CD4-positive, alpha-beta T cell treated with Interleukin-6 at 100 ng/mL for 8 hours (primary cell): ENCODE results near the gene EXOC3L1.
A peak's percentile ranks its signal among the peaks of the same experiment; 100 is the strongest.

ENCODE experiments used
- DNase-seq: peaks from one replicate; pipeline ENCODE4 v3.0.0-alpha.2; 2020; ENCODE audit warnings: mixed read lengths, low spot score

The EXOC3L1 gene, protein sequence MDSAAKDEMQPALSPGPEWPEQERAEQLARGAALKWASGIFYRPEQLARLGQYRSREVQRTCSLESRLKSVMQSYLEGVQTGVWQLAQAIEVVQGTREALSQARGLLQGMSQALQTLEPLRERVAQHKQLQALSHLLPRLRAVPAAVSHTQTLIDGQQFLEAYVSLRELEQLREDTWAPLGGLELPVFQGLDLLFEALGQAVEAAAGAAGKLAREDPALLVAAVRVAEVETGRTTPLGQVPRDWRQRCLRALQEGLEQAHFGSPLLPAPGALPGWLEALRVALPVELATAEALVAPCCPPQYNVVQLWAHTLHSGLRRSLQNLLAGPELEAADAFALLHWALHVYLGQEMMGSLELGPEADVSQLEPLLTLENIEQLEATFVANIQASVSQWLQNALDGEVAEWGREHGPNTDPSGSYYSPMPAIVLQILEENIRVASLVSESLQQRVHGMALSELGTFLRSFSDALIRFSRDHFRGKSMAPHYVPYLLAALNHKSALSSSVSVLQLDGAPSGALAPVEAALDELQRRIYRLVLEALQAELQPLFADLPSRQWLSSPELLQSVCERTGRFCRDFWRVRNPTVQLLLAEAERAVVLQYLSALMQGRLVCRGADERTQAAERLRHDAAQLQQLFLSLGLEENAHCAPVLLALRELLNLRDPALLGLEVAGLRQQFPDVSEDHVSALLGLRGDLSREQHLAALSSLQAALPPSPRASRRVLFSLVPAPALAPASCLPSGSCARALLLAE

DNA sequence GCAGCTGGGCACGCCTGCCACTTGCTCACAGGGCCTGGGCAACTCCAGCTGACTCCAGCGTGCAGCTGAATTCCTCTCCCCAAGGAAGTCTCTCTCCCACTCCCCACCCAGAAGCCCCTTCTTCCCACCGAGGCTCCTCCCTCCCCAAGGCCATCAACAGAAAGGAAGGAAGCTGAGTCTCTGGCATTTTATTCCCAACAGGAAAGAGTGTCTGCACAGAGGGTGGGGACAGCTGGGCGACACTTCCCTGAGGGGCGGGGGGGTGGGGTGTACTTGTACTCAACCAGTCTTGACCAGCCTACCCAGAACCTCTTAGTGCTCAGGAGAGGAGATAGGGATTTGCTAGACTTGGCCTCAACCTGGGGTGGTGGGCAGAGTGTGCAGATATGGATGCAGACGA lies at the start of gene EXOC3L1:
EXOC3L1 (minus strand) TSS at position 96 of the 400 bp plus-strand sequence. CDS start 460 bp downstream, outside the sequence.
- no peak for DNase-seq

DNA sequence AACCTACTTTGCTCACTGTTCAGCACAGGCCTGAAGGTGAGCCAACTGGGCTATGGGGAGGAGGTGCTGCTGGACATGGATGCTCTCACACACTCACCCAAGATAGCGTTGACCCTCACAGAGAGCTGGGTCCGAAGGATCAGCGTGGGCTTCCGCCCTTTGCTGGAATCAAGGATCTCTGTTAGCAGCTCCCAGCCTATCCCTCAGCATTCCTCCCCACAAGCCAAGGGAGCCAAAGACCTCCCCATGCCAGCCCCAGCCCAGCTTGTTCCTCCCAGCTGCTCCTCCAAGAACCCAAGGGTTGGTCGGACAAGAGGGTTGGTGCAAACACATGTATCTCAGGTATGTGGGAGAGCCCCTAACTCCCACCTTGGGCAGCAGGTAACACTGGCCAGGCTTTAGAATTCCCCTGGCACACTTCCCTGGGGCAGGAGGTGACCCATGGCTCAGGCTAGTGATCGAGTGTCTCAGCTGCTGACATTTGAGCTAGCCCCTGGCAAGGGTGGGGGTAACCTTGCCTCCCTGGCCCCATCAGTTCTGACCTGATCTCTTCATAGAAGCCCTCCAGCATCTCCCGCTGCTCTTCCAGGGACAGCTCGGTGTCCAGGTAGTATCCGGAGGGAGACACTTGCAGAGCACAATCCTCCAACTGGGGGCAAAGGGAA lies 49.0 kb upstream of the EXOC3L1 start:
- no peak for DNase-seq

DNA sequence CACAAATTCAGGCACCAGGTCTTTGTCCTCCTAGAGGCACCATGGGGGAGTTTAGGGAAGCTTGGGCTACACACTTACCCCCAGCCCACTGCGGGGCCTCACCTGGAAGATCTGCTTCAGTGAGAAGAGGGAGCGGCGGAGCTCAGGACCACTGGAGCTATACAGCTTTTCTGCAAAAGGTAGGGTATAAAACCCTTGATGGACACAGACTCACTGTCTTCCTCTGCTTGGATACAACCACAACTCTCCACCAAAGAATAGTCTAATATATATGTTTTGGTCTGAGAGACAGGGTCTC lies 48.3 kb upstream of the EXOC3L1 start:
- no peak for DNase-seq

DNA sequence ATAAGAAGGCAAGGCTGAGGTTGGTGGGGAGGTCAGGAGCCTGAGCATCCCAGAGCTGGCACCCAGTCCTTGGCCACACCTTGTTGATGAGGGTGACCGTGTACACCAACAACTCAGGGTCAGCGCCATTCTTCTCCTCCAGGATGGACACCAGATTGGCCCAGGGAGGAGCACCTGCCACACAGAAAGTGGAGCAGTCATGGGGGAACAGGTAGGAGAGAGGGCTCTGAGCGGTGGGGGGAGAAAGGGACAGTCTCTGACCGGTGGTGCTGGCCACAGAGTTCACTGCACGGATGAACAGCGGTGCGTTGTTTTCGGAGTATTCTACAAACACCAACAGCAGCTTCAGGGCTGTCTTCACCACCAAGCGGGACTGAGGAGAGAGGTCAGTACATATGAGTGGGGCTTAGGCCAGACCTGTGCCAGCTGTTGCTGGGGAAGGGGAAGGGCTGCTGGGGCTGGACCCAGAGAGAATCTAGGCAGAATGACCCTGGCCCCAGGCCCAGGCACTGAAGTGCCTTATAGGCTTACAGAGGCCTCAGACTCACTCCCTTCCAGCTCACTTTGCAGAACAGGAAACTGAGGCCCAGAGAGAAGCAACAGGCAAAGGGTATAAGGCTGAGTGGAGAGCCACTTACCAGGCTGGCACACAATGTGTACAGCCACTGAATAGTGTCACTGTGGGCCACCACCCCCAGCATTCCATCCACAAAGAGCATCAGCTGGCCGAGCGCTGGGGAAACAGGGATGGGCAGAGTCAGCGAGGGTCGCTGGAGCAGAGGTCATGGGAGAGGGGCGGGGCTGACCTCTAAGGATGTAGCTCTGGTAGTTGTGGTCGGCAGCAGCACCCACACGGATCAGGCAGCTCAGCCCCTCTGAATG lies 47.7 kb upstream of the EXOC3L1 start:
- DNase-seq: no peak

DNA sequence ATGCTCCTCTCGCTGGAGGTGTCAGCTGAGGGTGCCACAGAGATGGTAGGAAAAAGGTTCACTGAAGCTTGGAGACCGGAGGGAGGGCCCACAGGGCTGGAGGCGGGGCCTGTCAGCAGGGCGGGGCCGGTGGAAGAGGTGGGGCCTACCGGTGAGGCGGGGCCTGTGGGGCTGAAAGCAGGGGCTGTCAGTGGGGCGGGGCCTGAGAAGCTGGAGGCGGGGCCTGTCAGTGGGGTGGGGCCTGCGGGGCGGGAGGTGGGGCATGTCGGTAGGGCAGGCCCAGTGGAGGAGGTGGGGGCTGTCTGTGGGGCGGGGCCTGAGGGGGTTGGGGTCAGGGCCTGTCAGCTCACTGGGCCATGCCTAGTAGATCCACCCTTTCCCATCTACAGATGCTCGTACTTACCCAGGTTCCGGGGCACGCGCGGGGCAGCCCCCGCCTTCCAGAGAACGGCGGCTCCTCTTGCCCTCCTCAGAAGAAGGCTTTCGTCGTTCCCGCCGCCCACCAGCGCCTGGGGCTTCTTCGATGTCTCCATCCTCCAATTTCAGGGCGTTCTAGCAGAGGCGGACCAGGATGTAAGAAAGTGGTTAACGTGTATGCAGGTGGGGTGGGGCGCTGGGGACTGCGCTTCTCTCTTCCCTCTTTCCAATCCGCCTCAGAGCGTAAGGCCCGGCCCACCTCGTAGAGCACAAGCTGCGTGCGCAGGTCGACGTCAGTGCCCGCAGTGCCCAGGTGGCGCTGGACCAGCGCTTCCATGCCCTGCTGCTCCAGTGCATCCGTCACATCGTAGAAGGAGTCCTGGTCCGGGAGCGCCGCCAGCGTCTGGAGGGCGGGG lies 46.8 kb upstream of the EXOC3L1 start:
- DNase-seq: peak; percentile 47

DNA sequence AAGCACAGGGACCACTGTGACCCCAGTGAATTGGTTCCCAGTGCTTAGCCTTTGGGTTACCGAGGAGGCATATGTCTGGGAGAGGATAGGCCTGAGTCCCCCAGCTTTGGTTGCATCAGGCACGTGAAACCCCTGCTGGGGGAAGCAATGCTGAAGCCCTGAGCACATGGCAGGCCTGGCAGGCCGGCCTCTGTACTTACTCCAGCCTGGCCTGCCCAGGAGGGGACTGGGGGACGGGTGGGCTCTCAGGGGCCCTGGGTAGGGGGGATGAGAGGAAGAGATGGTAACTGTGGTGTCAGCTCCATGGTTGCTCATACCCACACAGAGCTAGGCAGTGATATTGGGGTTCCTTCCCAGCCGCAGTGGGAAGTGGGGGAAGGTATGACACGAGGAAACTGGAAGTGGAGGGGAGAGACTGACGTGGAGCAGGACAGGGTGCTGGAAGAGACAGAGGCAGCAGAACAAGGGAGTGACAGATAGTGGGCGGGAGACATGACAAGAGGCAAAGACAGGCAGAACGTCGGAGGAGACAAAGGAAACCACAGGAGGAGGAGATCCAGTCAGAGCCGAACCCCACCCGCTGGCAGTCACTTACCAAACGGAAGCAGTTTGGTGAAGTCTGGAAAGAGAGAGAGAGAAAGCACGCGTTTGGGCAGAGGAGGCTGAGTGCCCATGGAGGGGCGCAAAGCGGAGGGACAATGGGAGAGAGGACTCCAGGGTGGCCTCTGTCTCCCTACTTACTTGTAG lies 46.1 kb upstream of the EXOC3L1 start:
- DNase-seq: peak; percentile 61

DNA sequence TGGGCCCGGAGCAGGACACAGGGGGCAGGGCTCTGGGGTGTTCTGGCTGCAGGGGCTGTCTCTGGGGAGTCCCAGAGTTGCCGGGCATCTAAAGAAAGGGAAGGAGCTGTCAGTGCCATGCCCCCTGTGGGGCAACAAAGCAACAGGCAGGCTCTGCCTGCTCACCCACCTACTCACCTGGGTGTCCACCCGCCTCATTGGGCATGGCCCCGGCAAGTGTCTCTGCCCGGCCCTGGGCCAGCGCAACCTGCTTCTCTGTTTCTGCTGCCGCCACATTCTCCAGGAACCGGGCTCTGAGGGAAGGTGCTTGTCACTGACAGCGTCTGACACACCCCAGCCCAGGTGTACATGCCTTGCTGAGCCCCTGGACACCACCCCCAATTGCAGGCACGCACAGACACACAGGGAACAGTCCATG lies 44.3 kb upstream of the EXOC3L1 start:
- DNase-seq: no peak

DNA sequence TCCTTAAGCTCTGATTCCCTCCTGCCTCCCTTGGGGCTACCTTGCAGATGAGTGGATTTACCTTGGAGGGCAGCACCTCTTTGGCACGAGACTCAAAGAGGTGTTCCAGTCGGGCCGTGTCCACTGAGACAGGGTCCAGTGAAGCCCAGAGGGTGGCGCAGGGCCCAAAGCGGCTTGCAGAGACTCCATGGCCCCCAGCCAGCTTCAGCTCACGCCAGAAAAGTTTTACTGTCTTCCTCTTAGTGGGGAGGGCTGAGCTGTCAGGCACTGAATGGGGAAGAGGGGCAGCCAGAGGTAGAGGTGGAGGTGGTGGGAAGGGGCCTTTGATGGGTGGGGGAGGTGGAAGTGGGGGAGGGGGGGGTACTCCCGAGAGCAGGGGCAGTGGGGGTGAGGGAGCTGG lies 43.7 kb upstream of the EXOC3L1 start:
- no peak for DNase-seq

DNA sequence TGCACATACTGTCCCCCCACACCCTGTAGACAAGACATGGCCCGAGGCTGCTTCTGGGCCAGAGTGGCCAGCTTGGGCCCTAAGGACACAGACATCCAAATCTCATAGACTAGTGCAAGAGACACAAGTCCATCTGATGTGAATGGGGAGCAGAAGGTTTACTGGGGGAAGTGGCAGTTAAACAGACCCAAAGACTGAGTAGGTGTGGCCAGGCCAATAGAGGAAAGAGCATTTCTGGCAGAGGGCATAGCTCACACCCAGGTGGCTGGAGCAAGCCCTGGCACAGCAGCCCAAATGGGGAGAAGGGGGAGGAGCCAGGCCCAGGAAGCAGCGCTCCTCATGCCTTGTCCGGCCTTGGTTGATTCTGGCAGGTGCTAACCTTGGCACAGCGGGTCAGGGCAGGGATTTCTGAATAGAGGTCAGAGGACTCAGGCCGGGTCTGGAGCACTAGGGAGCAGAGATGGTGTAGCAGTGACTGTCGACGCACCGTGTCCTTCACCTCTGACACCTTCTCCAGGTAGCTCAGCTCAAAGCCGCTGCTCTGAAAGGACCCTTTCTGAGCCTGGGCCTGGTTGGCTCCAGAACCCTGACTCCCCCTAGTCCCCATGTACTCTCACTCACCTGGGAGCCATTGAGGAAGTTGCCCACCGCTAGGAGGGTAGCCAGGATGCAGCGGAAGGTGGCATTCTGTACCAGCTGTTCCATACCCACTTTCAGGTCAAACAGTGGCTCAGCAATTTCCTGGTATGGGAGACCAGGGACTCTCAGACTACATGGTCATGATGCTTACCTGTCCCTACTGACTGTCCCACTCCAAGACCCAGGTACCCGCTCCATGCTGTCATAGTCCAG lies 41.1 kb upstream of the EXOC3L1 start:
- no peak for DNase-seq

DNA sequence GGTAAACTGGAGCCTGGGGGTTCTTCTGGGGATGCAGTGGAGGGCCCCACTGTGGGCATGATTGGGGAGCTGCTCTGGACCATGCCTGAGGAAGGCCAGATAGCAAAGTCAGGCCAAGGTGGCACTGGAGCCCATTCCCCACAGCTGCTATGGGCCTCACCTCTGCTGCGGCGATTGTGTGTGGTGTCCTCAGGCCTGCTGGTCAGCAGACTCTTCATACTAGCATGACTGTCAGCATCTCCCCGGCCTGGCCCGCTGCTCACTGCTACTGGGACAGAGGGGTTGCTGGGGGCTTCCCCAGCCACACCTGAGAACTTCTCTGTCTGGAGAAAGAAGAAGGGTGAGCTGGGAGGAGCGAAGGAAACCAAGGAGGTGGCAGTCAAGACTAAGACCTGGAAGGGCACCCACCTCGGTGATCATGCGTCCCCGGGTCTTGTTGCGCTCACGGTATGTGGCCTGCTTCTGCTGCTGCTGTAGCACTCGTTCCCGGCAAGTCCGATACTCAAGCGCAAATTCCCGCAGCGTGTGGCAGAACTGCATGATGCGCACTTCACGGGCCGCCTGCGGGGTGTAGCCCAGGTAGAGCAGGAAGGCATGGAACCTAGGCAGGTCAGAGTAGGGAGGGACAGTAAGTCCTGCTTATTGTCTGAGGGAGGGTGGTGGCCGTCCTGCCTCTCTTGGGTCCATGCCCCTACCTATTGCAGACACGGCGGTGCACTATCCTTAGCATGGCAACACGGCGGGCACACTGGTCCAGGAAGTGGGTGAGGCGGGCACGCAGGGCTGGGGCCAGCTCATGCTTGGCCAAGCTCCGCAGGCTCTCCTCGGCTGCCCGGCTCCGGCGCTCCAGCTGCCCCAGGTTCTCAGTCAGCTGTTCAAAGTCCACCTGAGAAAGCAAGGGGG lies 40.2 kb upstream of the EXOC3L1 start:
- no peak for DNase-seq

DNA sequence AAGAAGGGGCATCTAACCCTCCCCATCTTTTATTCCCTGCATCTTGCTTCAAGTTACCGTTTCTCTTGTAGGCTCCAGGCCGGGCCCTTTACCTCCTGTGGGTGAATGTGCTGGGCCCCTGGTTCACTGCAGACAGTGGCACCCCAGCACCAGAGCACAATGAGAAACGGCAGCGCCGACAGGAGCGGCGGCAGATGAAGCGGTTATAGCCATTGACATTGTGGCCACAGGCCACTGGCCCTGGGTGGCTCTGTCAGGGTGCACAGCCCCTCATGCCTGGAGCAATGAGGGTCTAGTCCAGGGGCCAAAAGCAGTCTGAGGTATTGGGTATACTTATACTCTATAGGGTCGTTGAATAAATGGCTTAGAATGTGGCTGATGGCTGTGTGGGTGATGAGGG lies 39.0 kb upstream of the EXOC3L1 start:
- DNase-seq: no peak

DNA sequence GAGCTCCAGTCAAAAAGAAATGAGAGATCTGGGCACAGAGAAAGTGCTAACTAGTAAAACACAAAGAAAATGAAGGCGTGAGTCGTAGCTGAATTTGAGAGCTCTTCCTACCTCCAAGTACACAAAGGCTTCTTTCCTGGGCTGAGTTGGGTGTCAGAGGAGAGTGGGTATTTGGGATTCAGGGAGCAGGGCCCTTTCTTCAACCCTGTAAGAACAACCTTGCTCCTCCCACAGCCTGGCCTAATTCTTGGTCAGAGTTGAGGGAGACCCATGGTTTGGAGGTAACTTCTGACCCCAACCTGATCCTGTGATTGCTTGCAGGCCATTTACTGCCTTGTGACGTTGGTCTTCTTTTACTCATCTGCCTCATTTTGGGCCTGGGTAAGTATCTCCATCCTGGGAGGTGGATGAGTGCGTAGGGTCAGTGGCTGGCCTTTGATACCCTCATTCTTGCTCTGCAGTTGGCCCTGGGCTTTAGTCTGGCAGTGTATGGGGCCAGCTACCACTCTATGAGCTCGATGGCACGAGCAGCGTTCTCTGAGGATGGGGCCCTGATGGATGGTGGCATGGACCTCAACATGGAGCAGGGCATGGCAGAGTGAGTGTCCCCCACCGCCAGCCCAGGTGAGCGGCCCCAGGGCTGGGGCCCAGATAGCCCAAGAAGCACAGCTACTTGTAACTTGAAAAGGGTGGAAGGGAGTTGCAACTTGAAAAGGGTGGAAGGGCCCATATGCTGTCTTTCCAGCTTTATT lies 38.3 kb upstream of the EXOC3L1 start:
- no peak for DNase-seq

DNA sequence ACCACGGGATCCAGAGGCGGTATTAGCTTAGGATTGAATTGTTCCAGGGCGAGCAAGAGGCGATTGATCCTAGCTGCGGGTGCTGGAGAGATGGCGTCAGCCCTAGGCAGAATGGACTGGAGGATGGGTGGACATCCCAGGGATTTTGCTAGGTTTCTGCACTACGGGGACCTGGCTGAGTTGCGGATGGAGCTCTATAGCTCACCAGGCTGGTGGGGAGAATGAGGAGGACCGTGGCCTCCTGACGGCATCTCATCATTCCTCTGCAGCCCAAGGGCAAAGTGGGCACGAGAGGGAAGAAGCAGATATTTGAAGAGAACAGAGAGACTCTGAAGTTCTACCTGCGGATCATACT lies 37.6 kb upstream of the EXOC3L1 start:
- no peak for DNase-seq

DNA sequence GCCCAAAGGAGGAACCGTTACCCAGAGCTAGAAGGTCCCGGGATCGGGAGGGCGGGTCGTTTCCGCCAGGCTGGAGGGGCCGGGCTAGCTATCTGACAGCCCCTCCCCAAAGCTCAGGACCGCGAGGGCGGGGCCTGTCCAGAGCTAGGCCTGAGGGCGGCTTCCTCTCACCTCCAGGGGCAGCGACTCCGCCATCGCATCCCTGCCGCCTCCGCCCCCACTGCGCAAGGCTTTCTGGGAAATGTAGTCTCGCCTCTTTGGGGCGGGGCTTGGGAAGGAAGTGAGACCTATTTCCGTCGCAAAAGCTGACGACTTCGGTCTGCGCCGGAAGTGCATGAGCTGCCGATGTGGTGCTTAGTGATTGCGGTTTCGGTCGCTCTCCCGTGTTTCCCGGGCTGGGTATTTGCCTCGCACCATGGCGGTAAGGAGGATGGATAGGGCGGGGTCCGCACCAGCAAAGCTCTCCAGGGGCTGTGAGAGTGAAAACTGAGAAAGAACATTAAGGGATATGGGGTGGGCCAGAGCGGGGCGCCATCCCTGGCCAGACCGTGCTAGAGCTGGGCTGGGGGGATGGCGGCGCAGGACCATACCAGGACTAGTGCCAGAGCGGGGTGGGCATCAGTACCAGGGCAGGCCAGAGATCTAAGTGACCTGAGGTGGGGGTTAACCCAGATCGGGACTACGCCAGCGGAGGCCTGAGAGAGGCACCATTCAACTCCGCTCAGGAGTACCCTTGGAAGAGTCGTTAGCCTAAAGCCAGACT lies 37.0 kb upstream of the EXOC3L1 start, which contains the start of gene TMEM208:
TMEM208 (plus strand) TSS at position 327 of the 763 bp plus-strand sequence; CDS start at position 416, 89 bp downstream.
- peak; percentile 96 for DNase-seq

DNA sequence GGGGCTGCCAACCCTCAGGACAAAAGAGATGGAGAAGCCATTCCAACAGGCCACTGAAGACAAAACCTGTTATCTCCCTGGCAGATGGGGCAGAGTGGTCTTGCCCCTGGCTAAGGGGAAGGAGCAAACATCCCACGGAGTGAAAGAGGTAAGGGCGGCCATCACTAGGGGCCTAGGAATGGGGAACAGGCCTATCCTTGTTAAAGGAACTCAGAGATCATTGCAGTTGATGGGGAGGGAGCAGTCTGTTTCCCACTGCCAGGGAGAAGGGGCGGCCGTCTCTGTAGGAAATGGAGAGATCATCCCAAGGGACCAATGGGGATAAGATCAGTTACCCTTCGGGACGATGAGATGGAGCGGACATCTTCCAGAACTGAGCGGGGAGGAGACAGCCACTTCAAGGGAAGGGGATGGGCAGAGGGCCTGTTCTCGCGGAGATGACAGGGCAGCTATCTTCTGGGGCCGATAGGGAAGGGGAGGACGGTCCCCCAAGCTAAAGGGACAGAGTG lies 36.4 kb upstream of the EXOC3L1 start:
- no peak for DNase-seq

DNA sequence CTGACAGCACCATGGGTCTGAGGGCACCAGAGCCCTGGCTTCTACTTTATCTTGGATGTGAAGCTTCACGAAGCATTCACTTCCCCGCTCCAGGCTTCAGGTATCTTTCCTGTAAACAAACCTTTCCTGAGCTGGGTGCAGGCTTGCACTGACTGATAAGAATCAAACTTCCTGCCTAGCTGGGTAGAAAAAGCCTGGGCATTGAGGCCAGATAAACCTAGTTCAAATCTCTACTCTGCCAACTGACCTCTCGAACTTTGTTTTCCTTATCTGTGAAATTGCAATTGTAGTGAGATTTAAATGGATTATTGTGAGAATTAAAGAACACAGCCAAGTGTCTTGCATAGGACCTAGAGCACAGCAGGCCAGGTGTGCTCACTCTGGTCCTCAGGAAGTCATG lies 34.1 kb upstream of the EXOC3L1 start:
- DNase-seq: no peak
